ELR (cell line): ENCODE measurements around the gene FBH1.
"Not testable (repeated sequence)": the region's sequence is repeated elsewhere in the genome, so short reads cannot be mapped to it uniquely, and the experiment has no call there.

Experiments used
- DNase-seq: peaks from one replicate; pipeline ENCODE4 v3.0.0-alpha.2; 2015; ENCODE audit warnings: low read depth

Gene FBH1

DNA sequence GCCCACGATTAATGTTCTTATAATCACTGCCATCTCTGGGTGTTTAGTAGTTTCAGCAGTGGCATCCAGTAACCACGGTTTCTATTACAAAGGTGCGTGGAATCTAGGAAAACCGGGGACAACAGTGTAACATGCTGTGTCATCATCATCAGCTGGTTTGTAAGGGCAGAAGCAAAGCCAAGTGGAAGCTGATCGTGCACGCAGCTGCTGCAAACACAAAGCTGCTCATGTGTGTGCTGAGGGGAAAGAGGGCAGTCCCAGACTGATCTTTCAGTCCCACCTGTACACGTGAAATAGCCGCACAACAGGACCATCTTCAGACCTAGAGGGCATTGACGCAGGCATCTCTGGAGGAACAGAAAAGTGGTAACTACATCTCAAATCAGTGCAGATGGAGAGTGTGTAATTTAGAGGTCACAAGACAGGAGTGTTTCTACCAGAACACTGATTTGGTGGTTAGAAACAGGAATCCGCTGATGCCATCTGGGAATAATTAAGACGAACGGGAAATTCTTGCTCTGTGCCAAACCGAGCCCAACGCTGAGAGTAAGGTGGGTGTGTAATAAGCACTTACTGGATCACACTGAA is 13.8 kb upstream of the FBH1 start:
- DNase-seq: no peak

DNA sequence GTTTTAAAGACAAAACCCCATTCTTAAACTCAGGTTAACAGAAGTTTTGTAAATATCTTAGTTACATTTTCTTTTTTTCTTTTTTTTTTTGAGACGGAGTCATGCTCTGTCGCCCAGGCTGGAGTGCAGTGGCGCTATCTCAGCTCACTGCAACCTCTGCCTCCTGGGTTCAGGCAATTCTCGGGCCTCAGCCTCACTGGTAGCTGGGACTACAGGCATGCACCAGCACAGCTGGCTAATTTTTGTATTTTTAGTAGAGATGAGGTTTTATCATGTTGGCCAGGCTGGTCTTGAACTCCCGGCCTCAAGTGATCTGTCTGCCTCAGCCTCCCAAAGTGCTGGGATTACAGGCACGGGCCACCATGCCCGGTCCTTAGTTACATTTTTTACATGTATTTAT is 13.0 kb upstream of the FBH1 start:
- not testable (repeated sequence) for DNase-seq

DNA sequence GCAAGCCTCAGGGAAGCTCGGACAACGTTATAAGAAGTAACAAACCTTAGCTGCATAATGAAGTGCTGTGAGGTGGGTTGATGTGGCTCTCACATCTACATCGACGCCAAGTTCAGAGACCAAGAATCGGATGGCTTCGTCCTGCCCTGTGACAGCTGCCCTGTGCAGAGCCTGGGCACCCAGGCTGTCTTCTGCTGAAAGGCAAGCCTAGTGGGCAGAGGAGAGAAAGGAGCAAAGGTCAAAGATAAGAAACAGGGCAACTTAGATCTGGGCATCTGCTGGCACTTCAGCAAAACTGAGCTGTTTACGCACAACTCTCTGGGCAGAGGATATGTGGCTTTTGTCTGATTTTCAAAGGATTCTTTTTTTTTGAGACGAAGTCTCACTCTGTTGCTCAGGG is 7.1 kb upstream of the FBH1 start:
- no peak for DNase-seq

DNA sequence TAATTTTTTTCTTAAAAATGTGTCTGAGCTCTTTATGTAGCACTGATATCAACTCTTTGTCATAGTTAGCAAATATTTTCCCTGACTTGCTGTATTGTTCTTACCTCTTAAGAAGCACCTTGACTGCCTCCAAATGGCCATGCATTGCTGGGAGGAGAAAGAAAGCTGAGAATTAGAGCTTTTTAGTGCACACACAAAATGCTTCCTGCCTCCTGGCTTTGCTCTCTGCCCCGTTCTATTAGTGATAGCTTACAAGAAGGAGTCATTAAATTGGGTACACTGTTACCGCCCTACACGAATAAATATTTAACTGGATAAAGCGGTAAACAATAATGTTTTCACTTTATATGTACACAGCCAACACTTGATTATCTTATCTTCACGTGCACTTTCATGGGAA is 4.4 kb upstream of the FBH1 start:
- no peak for DNase-seq

DNA sequence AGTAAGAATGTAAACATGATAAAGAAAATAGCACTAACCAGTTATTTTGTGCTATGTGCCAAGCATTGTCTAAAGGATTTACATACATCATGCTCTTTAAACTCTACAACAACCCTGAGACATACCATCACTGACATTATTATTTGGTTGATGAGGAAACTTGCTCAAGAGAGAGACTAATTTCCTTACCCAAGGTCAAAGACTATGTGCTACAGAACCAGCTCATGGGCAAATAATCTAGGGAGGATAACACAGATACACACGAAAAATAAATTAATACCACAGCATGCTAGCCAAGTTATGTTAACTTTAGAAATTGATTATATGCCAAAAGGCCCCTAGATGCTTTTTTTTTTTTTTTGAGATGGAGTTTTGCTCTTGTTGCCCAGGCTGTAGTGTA is 3.0 kb upstream of the FBH1 start:
- no peak for DNase-seq

DNA sequence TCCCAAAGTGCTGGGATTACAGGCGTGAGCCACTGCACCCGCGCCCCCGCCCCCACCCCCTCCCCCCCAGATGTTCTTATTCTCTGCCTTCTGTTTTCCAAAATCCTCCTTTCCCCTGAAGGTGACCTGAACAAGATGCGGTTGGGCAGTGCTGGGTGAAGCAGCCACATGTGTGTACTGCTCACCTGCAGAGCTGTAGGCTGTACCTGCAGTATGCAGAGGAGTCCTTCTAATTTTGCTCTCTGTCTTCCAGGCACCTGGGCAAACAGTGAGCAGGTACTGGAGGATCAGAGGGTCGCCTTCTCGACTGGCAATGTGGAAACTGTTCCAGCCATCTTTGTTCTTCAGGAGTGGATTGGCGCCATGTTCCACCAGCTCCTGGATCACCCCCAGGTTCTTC is 2.4 kb upstream of the FBH1 start:
- no peak for DNase-seq

DNA sequence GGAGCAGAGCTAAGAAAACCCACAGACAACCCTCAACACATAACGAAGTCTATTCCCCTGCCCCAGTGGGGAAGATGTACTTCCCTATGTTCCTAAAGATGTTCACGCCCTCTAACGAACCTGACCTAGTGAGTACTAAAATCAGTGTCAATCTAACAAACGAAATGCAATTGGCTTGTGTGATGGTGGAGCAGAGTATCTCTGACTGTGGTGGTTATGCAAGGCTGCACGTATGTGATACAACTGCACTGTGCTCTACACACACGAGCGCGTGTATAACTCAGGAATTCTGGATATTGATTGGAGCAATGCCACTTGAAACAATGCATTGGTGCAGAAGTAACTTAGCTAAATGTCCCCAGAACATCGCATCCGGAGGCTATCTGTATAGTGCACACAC is 1.7 kb upstream of the FBH1 start:
- DNase-seq: peak; percentile 29

DNA sequence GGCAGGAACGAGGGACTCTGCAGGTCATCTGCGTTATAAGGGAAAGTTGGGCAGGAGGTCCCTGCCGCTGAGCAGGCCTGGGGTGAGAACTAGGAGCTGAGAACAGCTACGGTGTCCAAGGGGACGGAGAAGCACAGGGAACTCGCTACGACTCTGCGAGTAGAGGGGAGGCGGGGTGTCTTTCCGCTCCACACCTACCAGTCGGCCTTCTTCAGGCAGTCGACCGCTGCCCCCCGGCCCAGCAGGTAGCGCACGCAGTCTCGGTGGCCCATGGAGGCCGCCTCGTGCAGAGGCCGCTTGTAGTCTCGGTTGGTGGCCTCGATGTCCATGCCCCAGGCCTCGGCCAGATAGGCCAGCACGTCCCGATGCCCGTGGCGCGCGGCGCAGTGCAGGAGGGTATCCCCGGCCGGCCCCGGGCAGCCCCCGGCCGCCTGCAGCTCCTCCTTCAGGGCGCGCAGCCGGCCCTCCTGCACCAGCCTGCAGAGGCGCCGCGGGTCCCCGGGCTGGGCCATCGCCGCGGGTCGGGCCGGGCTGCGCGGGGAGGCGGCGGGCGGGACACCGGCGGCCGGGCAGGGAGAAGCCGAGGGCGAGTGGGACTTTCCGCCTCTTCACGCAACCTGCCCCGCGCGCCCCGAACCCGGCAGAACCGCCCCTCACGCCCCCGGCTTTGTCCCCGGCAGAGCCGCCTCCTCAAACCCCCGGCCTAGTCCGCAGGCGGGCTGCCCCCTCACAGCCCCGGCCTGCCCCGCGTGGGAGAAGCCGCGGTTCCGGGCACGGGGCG is 1.0 kb upstream of the FBH1 start:
- DNase-seq: peak; percentile 50

DNA sequence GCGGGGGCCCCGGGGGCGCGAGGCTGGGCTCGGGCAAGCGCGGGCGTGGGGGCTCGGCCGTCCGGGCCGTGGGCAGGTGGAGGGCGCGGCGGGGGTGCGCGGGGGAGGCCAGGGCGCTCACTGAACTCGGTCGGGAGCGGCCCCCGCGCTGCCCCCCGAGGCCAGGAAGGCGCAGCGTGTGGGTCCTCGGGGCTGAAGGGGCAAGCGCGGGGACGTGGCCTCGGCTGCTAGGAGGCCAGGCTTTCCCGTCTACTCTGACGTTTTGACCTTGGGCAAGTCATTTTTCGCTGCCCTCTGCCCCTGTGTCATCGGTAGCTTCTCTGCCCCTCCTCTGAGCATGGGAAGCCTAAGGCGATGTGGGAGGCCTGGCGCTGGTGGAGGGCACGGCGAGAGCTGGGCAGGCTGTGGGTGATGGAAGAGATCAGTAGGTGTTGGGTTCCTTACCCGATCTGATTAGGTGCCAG is 441 bp downstream of the FBH1 start:
- peak; percentile 48 for DNase-seq

DNA sequence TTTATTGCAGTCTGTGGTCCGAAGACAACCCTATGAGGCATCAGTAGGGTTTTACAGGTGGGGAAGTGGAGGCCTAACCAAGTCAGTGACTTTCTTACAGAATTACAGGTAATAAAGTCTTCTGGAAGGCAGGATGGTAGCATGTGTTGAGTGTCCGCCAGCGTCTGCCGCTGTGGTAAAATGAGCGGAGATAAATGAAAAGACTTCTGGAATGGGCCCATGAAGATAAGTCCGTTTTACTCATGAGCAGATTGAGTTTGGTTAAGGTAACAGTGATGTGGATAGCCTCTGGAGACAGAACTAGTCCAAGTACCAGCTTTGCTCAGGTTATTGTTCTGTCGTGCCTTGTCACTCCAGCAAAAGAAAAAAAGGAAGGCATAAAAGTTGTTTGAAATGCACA is 966 bp downstream of the FBH1 start:
- no peak for DNase-seq

DNA sequence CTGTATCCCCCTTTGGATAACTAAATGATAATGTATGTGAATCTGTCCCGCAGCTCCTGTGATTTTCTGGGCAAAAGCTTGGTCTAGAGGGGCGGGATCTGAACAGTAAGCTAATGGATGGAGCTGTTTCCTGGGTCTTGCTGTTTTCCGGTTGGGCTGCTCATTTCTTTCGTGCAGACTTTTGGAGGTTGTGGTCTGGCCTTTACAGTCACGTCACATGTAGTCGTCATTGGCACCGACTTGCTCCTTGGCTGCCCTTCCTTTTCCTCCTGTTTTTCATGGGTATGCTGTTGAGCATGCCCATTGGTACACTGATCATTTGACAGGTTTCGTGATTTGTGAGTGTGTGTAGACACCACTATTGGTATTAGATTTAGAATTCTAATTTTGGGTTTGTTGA is 2.0 kb downstream of the FBH1 start:
- no peak for DNase-seq

DNA sequence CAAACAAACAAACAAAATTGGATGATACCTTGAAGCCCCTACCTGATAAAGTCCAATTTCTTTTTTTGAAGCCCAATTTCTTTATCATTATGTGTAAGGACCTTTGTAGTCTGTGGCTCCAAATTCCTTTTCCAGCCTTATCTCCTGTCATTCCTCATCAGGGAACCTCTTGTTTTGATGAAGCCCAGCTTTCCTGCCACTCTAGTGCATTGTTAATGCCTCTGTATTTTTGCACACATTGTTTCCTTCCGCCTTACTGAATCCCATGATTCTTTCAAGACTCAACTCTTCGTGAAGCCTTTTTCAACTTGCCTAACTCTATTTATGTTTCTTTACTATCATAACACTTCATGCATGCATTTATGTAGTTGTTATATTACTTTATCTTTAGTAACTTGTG is 3.3 kb downstream of the FBH1 start:
- no peak for DNase-seq

DNA sequence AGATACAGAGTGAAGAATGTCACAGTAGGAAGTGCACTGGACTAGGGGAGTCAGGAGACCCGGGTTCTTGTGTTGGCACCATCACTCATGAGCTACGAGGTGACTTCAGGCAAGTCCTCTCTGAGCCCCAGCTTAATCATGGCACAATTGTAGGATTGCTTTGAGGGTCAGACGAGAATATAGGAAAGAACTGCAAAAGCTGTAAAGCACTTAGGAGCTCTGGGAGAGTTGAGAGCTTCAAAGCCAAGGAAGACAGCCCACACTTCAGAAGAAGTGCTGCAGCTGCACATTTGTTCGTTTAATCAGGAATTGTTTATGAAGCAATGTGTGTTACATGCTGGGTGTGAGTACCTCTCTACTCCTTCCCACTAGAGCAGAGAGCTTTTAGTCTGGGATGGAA is 4.4 kb downstream of the FBH1 start:
- DNase-seq: no peak

DNA sequence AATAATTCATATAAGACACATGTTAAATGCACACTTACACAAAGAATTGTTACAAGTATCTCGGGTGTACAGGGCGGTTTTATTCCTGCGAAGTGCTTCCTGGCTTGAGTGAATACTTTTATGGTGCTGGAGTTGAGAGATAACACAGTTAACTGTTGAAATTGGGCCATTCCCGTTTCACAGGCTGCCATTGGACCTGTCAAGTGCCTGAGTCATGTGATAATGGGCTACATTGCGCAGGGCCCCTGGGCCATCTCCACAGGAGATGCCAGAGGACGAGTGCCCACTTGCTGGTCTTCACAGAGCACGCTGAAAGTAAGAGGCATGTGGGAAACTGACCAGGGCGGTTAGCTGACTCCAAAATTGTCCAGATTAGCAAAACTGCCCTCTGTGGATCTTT is 4.8 kb downstream of the FBH1 start:
- no peak for DNase-seq

DNA sequence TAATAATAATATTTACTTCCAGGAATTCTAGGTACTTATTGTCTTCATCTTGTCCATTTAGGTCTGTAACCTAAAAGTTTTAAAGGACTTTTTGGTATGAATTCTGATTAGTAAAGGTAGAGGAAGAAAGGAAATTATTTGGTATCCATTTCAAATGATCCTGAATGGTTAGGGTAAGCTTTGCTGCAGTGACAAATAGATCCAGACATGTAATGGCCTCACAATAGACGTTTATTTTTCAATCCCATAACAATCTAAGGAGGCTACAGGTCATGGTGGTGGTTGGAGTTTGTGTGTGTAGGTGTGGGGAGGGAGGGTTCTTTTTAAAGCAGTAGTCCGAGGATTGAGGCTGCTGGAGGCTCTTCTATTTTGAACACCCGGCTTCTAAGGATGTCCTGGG is 5.3 kb downstream of the FBH1 start:
- no peak for DNase-seq

DNA sequence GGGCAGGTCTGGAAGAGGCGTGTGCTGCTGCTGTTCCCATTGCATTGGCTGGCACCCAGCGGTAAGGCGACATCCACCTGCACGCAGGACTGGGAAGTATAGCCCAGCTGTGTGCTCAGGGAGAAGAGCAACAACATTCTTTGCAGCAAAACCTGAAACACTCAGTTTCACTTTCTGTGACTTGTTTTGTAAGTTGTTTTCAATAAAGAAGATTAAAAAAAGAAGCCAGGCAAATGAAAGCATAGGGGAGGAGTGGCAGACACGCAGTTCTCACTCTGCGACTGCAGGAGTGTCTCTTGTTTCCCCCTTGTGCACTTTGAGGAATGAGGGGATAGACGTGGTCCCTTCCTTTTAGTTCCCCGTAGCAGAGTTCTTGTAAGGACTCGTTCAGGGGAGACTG is 5.8 kb downstream of the FBH1 start:
- DNase-seq: no peak

DNA sequence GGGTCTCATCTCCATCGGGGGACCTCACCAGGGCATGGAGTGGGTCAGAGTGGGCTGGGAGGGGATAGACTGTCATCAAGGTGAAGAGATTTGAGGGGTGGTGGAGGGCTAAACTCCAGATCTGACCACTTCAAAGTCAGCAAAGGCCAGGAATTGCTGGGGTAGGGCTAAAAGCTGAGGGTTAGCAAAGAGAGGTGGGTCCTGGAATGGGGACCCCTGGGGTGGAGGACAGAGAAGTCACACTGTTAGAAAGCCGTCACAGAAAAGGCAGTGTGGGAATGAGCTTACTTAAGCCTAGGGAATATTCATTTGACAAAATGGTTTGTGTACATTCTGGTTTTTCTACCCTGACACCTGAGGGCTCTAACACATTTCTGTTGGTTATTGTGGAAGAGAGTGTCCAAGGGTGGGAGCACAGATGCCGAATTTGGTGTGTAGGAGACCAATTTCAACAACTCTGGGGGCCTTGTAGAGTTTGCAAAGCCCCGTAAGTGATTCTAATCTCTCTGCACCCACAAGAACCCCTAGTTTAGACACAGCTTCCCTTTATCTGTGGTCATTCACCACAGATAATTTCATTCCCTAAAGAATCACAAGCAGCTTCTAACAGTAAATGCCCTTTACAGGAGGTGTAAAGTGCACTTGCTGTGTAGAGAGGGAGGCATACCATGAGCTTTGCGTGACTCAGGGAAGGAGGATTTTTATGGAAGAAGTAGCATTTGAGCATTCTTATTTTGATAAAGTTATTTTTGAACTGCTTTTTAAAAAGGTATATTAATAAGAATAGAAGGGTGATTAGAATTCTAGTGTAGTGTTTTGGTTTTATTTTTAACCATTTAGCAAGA is 6.4 kb downstream of the FBH1 start:
- no peak for DNase-seq

DNA sequence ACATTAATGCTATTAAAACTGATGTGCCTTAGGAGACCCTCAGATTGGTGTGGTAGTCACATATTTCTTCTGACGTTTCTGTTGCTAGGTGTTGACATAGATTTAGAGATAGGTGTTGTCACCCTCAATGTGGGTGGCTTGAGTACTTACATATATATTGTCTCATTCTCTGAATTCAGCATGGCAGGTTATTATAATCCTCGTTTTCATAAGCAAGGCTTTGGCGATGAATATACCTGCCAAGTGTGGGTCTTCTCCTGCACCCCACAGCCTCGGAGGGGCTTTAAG is 7.0 kb downstream of the FBH1 start:
- DNase-seq: no peak

DNA sequence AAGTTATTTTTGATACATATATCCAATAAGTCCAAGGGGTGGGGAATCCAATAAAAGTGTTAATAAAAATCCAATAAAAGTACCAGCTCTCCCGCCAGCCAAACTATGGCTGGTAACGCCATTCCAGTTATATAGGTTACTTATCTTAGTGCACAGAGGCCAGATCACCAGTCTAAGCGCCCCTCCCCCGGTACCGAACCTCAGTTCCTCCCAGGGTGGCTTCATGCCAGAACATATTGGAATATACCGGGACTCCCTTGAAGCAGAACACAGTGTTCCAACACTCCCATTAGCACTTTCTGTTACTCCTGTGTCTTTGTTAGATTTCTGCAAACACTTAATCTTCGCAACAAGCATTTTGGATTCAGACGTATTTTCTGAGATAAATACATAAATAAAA is 7.5 kb downstream of the FBH1 start:
- no peak for DNase-seq

DNA sequence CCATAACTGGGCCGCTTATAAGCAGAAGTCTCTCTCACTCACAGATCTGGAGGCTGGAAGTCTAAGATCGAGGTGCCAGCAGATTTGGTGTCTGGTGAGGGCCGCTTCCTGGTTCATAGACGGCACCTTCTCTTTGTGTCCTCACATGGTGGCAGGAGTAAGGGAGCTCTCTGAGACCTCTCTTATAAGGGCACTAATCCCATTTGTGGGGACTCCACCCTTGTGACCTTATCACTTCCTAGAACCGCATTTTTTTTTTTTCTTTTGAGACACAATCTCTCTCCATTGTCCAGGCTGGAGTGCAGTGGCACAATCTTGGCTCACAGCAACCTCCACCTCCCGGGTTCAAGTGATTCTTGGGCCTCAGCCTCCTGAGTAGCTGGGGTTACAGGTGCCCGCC is 8.1 kb downstream of the FBH1 start:
- DNase-seq: no peak

DNA sequence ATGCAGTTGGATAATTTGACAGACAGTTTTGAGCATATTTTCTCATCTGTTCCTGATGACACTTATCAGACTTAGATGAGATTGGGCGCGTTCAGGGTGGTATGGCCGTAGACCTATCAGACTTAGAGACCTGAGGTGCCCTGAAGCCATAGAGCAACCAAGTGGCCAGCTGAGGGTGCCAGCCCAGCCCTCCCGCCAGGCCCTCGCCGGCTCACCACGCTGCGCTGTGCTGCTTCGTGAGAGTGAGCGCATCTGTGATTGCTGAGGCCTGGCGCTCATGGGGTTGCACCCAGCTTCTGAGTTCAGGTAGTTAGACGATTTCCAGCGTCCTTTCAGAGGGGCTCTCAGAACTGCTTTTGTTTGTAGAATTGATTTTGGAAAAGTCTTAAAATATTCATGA is 10.2 kb downstream of the FBH1 start:
- DNase-seq: no peak

DNA sequence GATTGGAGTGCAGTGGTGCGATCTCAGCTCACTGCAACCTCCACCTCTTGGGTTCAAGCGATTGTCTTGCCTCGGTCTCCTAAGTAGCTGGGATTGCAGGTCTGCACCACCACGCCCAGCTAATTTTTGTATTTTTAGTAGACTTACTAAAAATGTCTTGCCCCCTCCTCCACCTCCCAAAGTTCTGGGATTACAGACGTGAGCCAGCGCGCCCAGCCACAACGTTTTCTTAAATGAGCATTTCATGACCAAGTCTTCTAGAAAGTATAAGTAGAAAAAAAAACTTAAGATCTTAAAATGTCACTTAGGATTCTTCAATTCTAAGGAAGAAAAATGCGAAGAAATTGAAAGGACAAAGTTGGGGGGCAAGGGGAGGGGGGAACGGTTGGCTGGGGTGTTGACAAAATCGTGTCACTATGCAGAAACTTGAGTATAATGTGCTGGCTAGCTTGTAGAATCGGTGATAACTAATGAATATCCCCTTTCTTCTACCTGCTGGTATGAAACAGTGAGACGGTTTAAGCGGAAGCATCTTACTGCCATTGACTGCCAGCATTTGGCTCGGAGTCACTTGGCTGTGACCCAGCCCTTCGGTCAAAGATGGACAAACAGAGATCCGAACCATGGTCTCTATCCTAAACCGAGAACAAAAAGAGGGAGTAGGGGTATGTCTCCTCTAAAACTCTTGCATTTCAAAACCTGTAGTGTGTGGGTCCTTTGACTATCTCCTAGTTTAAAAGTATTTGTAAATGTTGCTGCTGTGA is 12.7 kb downstream of the FBH1 start:
- no peak for DNase-seq

DNA sequence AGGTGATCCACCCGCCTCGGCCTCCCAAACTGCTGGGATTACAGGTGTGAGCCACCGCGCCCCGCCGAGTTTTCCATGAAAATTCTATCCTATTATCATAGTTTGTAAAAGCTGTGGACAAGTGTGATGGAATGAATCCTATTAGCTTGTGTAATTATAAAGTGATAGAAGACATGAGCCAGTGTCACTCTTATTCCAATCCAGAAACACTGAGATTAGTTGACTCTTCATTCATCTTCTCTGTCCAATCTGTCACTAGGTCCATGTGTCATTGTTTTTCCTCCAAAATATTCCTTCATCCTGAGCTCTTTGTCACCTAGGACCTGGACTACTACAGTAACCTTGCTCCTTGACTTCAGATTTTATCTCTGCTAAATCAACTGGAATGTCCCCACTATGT is 13.5 kb downstream of the FBH1 start:
- DNase-seq: no peak
